ENCODE measurements around the gene VASH2.

DNA sequence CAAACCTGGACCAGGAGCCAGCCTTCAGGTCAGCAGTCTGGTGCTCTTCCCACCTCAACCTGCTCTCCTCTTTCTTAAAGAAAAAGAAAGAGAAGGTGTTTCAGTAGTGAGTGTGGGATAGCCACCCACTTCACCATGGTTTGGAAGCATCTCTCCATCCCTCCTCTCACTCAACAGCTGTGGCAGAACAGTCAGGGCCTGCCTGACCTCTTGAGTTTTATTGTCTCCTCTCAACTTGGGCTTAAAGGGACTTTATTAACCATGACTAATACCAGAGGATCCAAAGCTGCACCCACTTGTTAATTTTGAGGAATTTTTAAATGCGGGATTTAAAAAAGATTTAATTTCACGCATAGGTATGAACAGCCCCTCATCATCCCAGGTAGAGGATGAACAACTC lies 570 bp upstream of the VASH2 start:
- TF ChIP-seq RARB (CRISPR knock-in tag; IDR thresholded peaks at IDR 0.05) = no peak
- no peak for TF ChIP-seq SNAI2 (CRISPR knock-in tag; IDR thresholded peaks at IDR 0.05)
- TF ChIP-seq GLIS3 (CRISPR knock-in tag; IDR thresholded peaks at IDR 0.05) = no peak
- TF ChIP-seq CSRNP3 (CRISPR knock-in tag; IDR thresholded peaks at IDR 0.05) = no peak
- no peak for TF ChIP-seq CREB5 (CRISPR knock-in tag; IDR thresholded peaks at IDR 0.05; ENCODE audit: low read depth)
- no peak for TF ChIP-seq ZNF8 (CRISPR knock-in tag; IDR thresholded peaks at IDR 0.05)

Measured in SK-N-SH treated with all-trans-retinoic acid at 6 μM for 48 hours (cell line).